LNCAP (cell line): Measurements from ENCODE around the gene PHYHD1.

Source experiments
- TF ChIP-seq, protein P1 (sequence below): fragments of 450-650 bp; IDR thresholded peaks from 2 replicates; pipeline ENCODE4 v1.5.1; 2017; ENCODE audit warnings: mild to moderate bottlenecking

PHYHD1 gene

DNA sequence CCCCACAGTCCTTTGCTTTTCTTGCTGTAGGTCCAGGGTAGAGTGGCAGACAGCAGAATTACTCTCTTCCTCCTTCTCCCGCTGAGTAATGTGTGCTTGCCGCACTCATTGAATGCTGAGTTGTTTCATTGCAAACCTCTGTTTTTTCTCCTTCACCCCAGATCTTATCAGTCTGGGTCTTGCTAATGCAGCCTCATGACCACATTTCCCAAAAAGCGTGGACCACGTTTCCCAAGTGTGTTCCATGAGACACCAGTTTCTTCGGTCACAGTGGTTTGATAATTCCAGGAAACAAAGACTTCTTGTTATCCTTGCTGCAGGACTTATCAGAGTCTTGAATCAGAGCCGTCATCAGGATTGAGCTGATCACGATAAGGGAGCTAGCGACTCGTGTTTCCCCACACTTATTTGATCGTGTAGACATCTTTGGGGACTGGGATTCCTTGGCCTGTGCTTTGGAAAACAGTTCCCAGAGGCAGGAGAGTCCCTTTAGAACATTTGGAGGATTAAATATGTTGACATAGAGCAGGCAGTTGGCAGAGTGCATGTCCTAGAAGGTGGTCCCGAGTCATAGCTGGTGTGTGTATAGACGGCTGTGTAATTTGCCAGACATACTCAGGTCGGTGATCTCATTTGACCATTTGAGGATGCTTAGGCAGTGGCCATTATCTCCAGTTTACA, 34.4 kb upstream of the PHYHD1 start:
- TF ChIP-seq, protein P1, sequence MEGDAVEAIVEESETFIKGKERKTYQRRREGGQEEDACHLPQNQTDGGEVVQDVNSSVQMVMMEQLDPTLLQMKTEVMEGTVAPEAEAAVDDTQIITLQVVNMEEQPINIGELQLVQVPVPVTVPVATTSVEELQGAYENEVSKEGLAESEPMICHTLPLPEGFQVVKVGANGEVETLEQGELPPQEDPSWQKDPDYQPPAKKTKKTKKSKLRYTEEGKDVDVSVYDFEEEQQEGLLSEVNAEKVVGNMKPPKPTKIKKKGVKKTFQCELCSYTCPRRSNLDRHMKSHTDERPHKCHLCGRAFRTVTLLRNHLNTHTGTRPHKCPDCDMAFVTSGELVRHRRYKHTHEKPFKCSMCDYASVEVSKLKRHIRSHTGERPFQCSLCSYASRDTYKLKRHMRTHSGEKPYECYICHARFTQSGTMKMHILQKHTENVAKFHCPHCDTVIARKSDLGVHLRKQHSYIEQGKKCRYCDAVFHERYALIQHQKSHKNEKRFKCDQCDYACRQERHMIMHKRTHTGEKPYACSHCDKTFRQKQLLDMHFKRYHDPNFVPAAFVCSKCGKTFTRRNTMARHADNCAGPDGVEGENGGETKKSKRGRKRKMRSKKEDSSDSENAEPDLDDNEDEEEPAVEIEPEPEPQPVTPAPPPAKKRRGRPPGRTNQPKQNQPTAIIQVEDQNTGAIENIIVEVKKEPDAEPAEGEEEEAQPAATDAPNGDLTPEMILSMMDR, result no peak

DNA sequence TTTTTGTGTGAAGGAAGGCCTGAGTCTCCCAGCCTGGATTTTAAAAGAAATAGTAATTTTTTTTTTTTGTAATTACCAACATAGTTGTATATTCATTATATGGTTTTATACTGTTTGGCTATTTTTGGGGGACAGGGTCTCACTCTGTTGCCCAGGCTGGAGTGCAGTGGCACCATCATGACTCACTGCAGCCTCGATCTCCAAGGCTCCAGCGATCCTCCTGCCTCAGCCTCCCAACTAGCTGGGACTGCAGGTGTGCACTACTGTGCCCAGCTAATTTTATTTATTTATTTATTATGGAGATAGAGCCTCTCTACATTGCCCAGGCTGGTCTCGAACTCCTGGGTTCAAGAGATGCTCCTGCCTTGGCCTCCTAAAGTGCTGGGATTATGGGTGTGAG, 33.7 kb upstream of the PHYHD1 start:
- TF ChIP-seq, protein P1, result no peak

DNA sequence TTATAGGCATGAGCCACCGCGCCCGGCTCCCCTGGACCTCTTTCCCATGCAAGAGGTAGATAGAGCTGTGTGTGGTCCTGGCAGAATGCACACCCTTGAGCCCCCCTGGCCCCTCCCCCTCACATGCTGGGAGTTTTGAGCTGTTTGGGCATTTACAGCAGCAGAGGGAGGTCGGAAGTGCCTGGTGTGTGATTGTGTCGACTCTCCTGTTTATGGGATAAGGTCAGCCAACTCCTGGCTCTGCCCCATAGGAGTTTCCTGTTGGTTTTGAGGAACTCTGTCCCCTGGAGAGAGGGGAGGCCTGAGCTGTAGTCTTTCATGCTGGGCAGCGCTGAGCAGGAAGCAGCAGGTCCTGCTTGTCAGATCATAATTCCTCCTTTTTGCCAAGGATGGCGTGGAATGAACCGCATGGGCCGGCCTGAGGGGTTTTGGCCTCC, 32.9 kb upstream of the PHYHD1 start:
- TF ChIP-seq, protein P1, result no peak

DNA sequence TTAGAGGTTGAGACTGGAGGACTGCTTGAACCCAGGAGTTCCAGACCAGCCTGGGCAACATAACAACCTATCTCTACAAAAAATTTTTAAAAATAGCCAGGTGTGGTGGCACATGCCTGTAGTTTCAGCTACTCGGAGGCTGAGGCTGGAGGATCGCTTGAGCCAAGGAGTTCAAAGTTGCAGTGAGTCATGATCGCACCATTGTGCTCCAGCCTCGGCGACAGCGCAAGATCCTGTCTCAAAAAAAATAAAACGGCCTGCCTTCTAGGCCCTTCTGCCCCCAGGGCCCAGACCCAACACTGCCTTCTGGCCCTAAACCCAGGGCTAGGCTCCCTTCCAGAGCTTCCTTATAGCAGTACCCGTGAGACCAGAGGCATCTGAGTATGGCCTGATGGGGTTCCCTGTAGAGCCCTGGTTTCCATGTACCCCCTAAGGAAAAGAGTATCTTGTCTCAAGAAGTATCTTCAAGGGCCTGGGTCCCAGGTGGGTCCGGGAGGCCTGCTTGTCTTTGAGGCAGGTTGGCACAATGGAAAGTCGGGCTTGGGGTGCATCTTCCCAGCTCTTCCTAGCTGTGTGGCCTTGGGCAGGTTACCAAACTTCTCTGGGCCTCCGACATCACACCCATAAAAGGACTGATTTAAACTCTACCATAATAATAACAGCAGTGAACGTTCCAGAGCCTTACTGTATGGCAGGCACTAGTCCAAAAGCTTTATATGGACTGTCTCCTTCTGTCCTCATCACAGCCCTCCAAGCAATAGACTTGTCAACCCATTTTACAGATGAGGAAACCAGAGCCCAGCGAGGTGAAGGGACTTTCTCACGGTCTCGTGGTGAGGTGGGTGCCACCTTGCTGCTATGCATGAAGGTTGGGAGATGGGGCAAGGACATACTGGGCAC, 29.2 kb upstream of the PHYHD1 start:
- TF ChIP-seq, protein P1, result no peak

DNA sequence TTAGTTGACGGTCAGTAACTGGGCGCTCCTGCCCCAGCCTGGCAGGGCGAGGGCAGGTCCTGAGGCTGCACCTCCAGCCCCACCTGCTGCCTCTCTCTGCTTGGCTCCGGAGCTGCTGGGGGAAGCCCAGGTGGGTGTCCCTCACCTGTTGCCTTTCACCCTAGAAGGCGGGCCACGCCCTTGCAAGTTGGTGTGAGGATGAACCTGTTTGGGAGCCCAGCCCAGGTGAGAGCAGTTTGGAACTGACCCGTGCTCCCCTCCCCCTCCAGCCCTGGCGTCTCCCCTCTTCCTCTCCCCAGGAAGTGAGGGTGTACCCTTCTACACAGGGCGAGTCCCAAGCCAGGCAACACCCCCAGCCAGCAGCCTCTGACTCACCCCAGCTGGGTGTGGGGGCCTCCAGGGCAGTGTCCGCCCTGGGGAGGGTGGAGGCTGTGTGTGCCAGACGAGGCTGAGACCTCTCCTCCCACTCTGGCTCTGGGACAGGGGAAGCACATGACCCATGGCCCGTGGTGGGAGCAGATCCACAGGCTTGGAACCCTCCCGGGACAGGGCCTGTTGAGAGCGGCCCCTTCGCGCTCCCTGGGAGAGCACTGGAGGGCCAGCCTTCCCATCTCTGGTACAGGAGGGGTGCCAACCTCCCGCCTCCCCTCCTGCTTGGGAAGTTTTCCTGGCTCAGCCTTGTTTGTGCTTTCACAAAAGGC, 28.4 kb upstream of the PHYHD1 start:
- TF ChIP-seq, protein P1, result no peak

DNA sequence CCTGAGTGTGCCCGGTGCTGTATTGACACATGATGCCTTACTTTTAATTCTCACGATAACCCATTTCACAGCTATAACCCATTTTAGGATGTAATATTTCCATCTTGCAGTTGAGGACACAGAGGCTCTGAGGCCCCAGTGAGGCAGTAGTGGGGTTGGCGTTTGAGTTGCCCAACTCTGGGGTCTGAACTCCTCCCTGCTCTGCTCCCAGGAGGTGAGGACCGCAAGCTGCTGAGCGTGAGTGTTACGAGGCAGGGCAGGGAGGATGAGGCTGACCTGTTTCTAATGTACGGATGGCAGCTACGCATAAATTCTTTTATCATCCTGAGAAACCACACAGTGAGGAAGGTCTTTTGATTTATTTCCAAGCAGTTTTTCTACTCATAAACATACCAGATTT, 27.4 kb upstream of the PHYHD1 start:
- TF ChIP-seq, protein P1, result no peak

DNA sequence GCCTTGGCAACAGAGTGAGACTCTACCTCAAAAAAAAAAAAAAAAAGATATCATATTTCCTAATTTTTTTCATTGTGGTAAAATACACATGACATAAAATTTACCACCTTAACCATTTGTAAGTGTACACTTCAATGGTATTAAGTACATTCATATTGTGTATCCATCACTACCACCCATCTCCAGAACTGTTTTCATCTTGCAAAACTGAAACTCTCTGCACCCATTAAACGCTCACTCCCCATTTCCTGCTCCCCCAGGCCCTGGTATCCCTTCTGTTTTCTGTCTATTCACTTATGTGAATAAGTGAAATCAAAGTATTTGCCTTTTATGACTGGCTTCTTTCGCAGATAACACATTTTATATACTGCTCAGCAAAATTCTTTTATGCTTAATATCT, 26.0 kb upstream of the PHYHD1 start:
- TF ChIP-seq, protein P1, result no peak
